ENCODE data around the gene RPS6KA3. TPM values are rescaled to one million over a fixed set of nuclear protein-coding genes. Genes with fewer than 3 reads are reported as not detected.

RPS6KA3 gene
- total RNA-seq, 1 experiment from 2014 or later, result 9.2 TPM

GRCh38 chrX:20129547-20129946 lies 137.2 kb downstream of the RPS6KA3 start:
- Histone ChIP-seq H3K14ac (ENCODE audit: insufficient read depth, low read length) (no peak overlapping the region), H3K79me1 (ENCODE audit: insufficient read depth, low read depth, low read length, poor library complexity, severe bottlenecking) (no peaks in the 10 kb centered on the region), H4K5ac (ENCODE audit: insufficient read length, low read depth, low read length) (no peak overlapping the region), H2BK12ac (ENCODE audit: insufficient read length, low read depth, low read length) (no peak overlapping the region), H4K91ac (ENCODE audit: insufficient read length, low read depth, low read length) (no peak overlapping the region), H4K20me1 (ENCODE audit: control insufficient read depth, insufficient read depth, insufficient read length) (no peaks in the 10 kb centered on the region), H3K27me3 (ENCODE audit: insufficient read depth, low read length) (no peaks in the 10 kb centered on the region), H3K9me3 (ENCODE audit: control insufficient read depth, low read depth, low read length) (peaks cover 5% of the 10 kb centered on the region), H2BK15ac (ENCODE audit: low read depth, low read length) (no peak overlapping the region), H2BK5ac (ENCODE audit: insufficient read length, low read length) (no peak overlapping the region), H3K4me2 (ENCODE audit: insufficient read depth, insufficient read length, low read length) (no peak overlapping the region), H2BK20ac (ENCODE audit: low read depth, low read length, poor library complexity, severe bottlenecking) (no peak overlapping the region), H2AK5ac (ENCODE audit: insufficient read length, low read length) (no peak overlapping the region), H3K9ac (ENCODE audit: extremely low read depth, insufficient read length, low read length) (no peak overlapping the region), H3T11ph (ENCODE audit: low read length) (no peak overlapping the region), H3K56ac (ENCODE audit: insufficient read length, low read depth, low read length) (no peak overlapping the region), H2BK120ac (ENCODE audit: low read depth, low read length, poor library complexity, severe bottlenecking) (no peak overlapping the region), H3K18ac (ENCODE audit: insufficient read length, low read depth, low read length) (no peak overlapping the region), H3K79me2 (ENCODE audit: insufficient read depth, low read length) (no peaks in the 10 kb centered on the region), H3K23me2 (ENCODE audit: insufficient read length, low read depth, low read length, poor library complexity, severe bottlenecking) (no peaks in the 10 kb centered on the region), H3K4me1 (ENCODE audit: insufficient read depth, low read length) (no peaks in the 10 kb centered on the region), H3K23ac (ENCODE audit: insufficient read length, low read depth, low read length) (no peak overlapping the region), H4K8ac (replicated peaks; ENCODE audit: insufficient read length, low read depth, low read length) (no peak overlapping the region), H3K4ac (ENCODE audit: low read depth, low read length) (no peak overlapping the region), H3K27ac (ENCODE audit: insufficient read length, low read depth, low read length) (no peak overlapping the region), H2AFZ (ENCODE audit: low read length) (no peak overlapping the region)
- no peak overlapping the region for H3K4me3 Mint-ChIP-seq
- TF ChIP-seq, protein P1, sequence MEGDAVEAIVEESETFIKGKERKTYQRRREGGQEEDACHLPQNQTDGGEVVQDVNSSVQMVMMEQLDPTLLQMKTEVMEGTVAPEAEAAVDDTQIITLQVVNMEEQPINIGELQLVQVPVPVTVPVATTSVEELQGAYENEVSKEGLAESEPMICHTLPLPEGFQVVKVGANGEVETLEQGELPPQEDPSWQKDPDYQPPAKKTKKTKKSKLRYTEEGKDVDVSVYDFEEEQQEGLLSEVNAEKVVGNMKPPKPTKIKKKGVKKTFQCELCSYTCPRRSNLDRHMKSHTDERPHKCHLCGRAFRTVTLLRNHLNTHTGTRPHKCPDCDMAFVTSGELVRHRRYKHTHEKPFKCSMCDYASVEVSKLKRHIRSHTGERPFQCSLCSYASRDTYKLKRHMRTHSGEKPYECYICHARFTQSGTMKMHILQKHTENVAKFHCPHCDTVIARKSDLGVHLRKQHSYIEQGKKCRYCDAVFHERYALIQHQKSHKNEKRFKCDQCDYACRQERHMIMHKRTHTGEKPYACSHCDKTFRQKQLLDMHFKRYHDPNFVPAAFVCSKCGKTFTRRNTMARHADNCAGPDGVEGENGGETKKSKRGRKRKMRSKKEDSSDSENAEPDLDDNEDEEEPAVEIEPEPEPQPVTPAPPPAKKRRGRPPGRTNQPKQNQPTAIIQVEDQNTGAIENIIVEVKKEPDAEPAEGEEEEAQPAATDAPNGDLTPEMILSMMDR (conservative IDR thresholded peaks at IDR 0.05), result no peak
- no CpG with 5 or more reads among the region's 1 CpG for WGBS (ENCODE audit: extremely low coverage, insufficient read length, low lambda C conversion rate)
- no peak for DNase-seq
- peaks cover 22 to 51% (median 49%) of the 10 kb centered on the region in 3 experiments; a peak in 6 of 7 replicates for H3K36me3 Mint-ChIP-seq (ENCODE audit: insufficient read depth in 1 of 3, low read depth in 3 of 3)
- H3K9me3 Mint-ChIP-seq, result peaks cover 19 to 21% of the 10 kb centered on the region in 2 experiments
- no peaks in the 10 kb centered on the region for H3K4me1 Mint-ChIP-seq
- H3K27ac Mint-ChIP-seq, result no peak overlapping the region
- no peaks in the 10 kb centered on the region for H3K27me3 Mint-ChIP-seq (ENCODE audit: low read depth)
